Measurements from ENCODE around the gene PON2. TPM values are rescaled to one million over a fixed set of nuclear protein-coding genes. Genes with fewer than 3 reads are reported as not detected.

Gene PON2
- total RNA-seq, 1 experiment from 2014 or later, result 44.0 TPM

DNA sequence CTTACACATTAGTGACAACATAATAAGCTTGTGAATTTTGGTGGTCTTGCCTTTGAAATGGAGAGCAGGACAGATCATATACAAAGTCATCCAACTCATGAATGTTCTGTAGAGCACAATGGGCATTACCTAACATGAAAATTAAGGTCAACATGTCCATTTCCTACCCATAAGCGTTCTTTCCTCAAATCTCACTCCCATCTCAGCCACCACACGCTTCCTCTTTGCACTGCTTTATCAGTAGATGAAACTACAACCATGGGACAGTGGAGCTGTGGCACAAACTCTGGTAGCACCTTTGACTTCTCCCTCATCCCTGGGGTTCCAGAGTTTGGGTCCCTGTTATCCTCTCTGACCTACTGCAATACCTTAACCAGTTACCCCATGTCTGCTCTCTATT is 2.2 kb downstream of the PON2 start:
- H3K79me2 ChIP-seq (ENCODE audit: insufficient read depth, low read length), result peaks cover 12% of the 10 kb centered on the region
- no peak overlapping the region for H3K4me3 ChIP-seq (replicated peaks in 1 of 2; ENCODE audit: low read depth in 1 of 2, low read length in 2 of 2)
- POLR2A ChIA-PET, result no interaction called here
- H3K4me1 ChIP-seq (ENCODE audit: control insufficient read depth in 1 of 2, insufficient read depth in 2 of 2, low read length in 2 of 2), result peaks cover 10 to 14% of the 10 kb centered on the region in 2 experiments
- no peaks in the 10 kb centered on the region for H3K9me2 ChIP-seq (ENCODE audit: insufficient read depth)
- intact Hi-C loops (cut with micrococcal nuclease), result no loop called here
- H3K4me2 ChIP-seq (ENCODE audit: low read length), result no peak overlapping the region
- CTCF ChIA-PET, result interaction anchor here (0.9 kb wide), 1 partner anchor 44 kb away, joined by 3 read pairs; no protein-coding TSS in a partner anchor
- TF ChIP-seq CBX3 (IDR thresholded peaks at IDR 0.05; ENCODE audit: low read depth) (no peak), EZH2phosphoT487 (IDR thresholded peaks at IDR 0.05; ENCODE audit: borderline replicate concordance) (no peak), JUND (IDR thresholded peaks at IDR 0.05) (no peak), POLR2AphosphoS5 (IDR thresholded peaks at IDR 0.05; ENCODE audit: low read depth, low read length) (no peak)
- TF ChIP-seq, protein P1, sequence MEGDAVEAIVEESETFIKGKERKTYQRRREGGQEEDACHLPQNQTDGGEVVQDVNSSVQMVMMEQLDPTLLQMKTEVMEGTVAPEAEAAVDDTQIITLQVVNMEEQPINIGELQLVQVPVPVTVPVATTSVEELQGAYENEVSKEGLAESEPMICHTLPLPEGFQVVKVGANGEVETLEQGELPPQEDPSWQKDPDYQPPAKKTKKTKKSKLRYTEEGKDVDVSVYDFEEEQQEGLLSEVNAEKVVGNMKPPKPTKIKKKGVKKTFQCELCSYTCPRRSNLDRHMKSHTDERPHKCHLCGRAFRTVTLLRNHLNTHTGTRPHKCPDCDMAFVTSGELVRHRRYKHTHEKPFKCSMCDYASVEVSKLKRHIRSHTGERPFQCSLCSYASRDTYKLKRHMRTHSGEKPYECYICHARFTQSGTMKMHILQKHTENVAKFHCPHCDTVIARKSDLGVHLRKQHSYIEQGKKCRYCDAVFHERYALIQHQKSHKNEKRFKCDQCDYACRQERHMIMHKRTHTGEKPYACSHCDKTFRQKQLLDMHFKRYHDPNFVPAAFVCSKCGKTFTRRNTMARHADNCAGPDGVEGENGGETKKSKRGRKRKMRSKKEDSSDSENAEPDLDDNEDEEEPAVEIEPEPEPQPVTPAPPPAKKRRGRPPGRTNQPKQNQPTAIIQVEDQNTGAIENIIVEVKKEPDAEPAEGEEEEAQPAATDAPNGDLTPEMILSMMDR (IDR thresholded peaks at IDR 0.05 in 2 of 3, conservative IDR thresholded peaks at IDR 0.05 in 1 of 3; ENCODE audit: borderline replicate concordance in 1 of 3, insufficient read depth in 1 of 3, low read depth in 2 of 3, low read length in 2 of 3), result no peak
- no TSS peak for BruUV-seq (replicated peaks)
- H3K27me3 ChIP-seq (ENCODE audit: insufficient read depth, low read length), result no peaks in the 10 kb centered on the region
- H3K36me3 ChIP-seq (ENCODE audit: control insufficient read depth in 1 of 2, insufficient read depth in 2 of 2, low read length in 2 of 2), result no peaks in the 10 kb centered on the region
- H3K9me3 ChIP-seq (ENCODE audit: control insufficient read depth in 1 of 2, insufficient read depth in 1 of 2, low read depth in 1 of 2, low read length in 2 of 2), result no peaks in the 10 kb centered on the region
- ATAC-seq, result no peak
- no peak for DNase-seq (ENCODE audit: low read depth, low spot score)
- H4K20me1 ChIP-seq (ENCODE audit: insufficient read depth), result no peaks in the 10 kb centered on the region
- H3K27ac ChIP-seq (ENCODE audit: low read depth, low read length), result no peak overlapping the region
- no peak overlapping the region for H3K9ac ChIP-seq (ENCODE audit: low read length)
- no peak overlapping the region for H2AFZ ChIP-seq (ENCODE audit: low read depth, low read length, poor library complexity, severe bottlenecking)
- RAD21 ChIA-PET (ENCODE audit: low non-redundant PET in 1 of 2, low total read pairs in 2 of 2, uncharacterized antibody in 2 of 2, unreplicated experiment in 2 of 2), result no interaction called here

DNA sequence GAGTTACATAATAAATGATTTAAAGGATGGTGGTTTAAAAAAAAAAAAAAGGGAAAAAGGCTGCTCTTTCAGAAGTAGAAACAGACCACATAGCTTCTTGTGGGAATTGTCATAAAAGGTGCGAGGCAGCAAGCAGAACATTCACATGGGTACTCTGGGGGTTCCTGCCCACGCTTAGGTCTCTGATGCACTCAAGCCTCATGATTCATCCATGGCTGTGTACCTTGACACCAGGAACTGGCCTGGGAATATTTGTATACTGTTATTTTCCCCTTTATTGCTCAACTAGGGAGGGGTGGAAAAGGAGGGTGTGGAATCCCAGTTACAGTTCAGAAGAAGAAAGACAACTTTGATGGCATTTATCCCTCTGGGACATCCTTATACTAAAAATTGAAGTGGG is 4.0 kb downstream of the PON2 start:
- ATAC-seq (no peak), DNase-seq (ENCODE audit: low read depth, low spot score) (no peak)
- ChIA-PET POLR2A (no interaction called here), RAD21 (ENCODE audit: low non-redundant PET in 1 of 2, low total read pairs in 2 of 2, uncharacterized antibody in 2 of 2, unreplicated experiment in 2 of 2) (no interaction called here), CTCF (interaction anchor here (0.9 kb wide), 1 partner anchor 48 kb away, joined by 3 read pairs; no protein-coding TSS in a partner anchor)
- Histone ChIP-seq H3K4me1 (ENCODE audit: control insufficient read depth in 1 of 2, insufficient read depth in 2 of 2, low read length in 2 of 2) (peaks cover 10 to 14% of the 10 kb centered on the region in 2 experiments), H3K36me3 (ENCODE audit: control insufficient read depth in 1 of 2, insufficient read depth in 2 of 2, low read length in 2 of 2) (no peaks in the 10 kb centered on the region), H3K9me2 (ENCODE audit: insufficient read depth) (no peaks in the 10 kb centered on the region), H3K79me2 (ENCODE audit: insufficient read depth, low read length) (peaks cover 12% of the 10 kb centered on the region), H3K27ac (ENCODE audit: low read depth, low read length) (no peak overlapping the region), H4K20me1 (ENCODE audit: insufficient read depth) (no peaks in the 10 kb centered on the region), H3K9ac (ENCODE audit: low read length) (no peak overlapping the region), H2AFZ (ENCODE audit: low read depth, low read length, poor library complexity, severe bottlenecking) (no peak overlapping the region), H3K4me2 (ENCODE audit: low read length) (no peak overlapping the region), H3K4me3 (replicated peaks in 1 of 2; ENCODE audit: low read depth in 1 of 2, low read length in 2 of 2) (no peak overlapping the region), H3K9me3 (ENCODE audit: control insufficient read depth in 1 of 2, insufficient read depth in 1 of 2, low read depth in 1 of 2, low read length in 2 of 2) (no peaks in the 10 kb centered on the region), H3K27me3 (ENCODE audit: insufficient read depth, low read length) (no peaks in the 10 kb centered on the region)
- intact Hi-C loops (cut with micrococcal nuclease), result no loop called here
- BruUV-seq (replicated peaks), result no TSS peak
- TF ChIP-seq SIN3A (IDR thresholded peaks at IDR 0.05; ENCODE audit: low read depth) (no peak), CBX3 (IDR thresholded peaks at IDR 0.05; ENCODE audit: low read depth) (no peak), ZNF274 (IDR thresholded peaks at IDR 0.05; ENCODE audit: low read depth, low read length) (no peak), SP1 (IDR thresholded peaks at IDR 0.05; ENCODE audit: low read depth) (no peak), ZFX (IDR thresholded peaks at IDR 0.05) (no peak), EZH2 (IDR thresholded peaks at IDR 0.05) (no peak), EGR1 (IDR thresholded peaks at IDR 0.05; ENCODE audit: low read depth) (no peak)
- TF ChIP-seq, protein P2, sequence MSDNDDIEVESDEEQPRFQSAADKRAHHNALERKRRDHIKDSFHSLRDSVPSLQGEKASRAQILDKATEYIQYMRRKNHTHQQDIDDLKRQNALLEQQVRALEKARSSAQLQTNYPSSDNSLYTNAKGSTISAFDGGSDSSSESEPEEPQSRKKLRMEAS (IDR thresholded peaks at IDR 0.05), result no peak
- TF ChIP-seq, protein P3, sequence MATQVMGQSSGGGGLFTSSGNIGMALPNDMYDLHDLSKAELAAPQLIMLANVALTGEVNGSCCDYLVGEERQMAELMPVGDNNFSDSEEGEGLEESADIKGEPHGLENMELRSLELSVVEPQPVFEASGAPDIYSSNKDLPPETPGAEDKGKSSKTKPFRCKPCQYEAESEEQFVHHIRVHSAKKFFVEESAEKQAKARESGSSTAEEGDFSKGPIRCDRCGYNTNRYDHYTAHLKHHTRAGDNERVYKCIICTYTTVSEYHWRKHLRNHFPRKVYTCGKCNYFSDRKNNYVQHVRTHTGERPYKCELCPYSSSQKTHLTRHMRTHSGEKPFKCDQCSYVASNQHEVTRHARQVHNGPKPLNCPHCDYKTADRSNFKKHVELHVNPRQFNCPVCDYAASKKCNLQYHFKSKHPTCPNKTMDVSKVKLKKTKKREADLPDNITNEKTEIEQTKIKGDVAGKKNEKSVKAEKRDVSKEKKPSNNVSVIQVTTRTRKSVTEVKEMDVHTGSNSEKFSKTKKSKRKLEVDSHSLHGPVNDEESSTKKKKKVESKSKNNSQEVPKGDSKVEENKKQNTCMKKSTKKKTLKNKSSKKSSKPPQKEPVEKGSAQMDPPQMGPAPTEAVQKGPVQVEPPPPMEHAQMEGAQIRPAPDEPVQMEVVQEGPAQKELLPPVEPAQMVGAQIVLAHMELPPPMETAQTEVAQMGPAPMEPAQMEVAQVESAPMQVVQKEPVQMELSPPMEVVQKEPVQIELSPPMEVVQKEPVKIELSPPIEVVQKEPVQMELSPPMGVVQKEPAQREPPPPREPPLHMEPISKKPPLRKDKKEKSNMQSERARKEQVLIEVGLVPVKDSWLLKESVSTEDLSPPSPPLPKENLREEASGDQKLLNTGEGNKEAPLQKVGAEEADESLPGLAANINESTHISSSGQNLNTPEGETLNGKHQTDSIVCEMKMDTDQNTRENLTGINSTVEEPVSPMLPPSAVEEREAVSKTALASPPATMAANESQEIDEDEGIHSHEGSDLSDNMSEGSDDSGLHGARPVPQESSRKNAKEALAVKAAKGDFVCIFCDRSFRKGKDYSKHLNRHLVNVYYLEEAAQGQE (IDR thresholded peaks at IDR 0.05; ENCODE audit: low read depth), result no peak
- TF ChIP-seq, protein P4, sequence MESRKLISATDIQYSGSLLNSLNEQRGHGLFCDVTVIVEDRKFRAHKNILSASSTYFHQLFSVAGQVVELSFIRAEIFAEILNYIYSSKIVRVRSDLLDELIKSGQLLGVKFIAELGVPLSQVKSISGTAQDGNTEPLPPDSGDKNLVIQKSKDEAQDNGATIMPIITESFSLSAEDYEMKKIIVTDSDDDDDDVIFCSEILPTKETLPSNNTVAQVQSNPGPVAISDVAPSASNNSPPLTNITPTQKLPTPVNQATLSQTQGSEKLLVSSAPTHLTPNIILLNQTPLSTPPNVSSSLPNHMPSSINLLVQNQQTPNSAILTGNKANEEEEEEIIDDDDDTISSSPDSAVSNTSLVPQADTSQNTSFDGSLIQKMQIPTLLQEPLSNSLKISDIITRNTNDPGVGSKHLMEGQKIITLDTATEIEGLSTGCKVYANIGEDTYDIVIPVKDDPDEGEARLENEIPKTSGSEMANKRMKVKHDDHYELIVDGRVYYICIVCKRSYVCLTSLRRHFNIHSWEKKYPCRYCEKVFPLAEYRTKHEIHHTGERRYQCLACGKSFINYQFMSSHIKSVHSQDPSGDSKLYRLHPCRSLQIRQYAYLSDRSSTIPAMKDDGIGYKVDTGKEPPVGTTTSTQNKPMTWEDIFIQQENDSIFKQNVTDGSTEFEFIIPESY (IDR thresholded peaks at IDR 0.05; ENCODE audit: extremely low read depth, insufficient replicate concordance, low read length), result no peak

Measured in HCT116 (cell line).